ENCODE results near the gene PTGER1.
"Not testable (repeated sequence)": the region's sequence is repeated elsewhere in the genome, so short reads cannot be mapped to it uniquely, and the experiment has no call there.

The PTGER1 gene

GRCh38 chr19:14475251-14476073 is at the start of gene PTGER1:
PTGER1 (minus strand) TSS chr19:14475354; CDS start chr19:14474320, 1,034 bp downstream.
- no peak for DNase-seq

- no peak for DNase-seq
These were observed 45.4 kb upstream of the PTGER1 start for GRCh38 chr19:14520543-14520942.

GRCh38 chr19:14519860-14520407 is 44.8 kb upstream of the PTGER1 start:
- no peak for DNase-seq

- DNase-seq, result no peak
These were observed 44.2 kb upstream of the PTGER1 start for GRCh38 chr19:14519245-14519859.

GRCh38 chr19:14517840-14518505 is 42.8 kb upstream of the PTGER1 start, which contains the start of gene DNAJB1:
DNAJB1 (minus strand) TSS chr19:14518397; CDS start chr19:14518349, 48 bp downstream.
- peak; percentile 35 for DNase-seq

GRCh38 chr19:14517446-14517839 is 42.3 kb upstream of the PTGER1 start:
- no peak for DNase-seq

- no peak for DNase-seq
These were observed 41.7 kb upstream of the PTGER1 start for GRCh38 chr19:14516746-14517438.

- no peak for DNase-seq
These were observed 40.9 kb upstream of the PTGER1 start for GRCh38 chr19:14516048-14516534.

GRCh38 chr19:14515501-14516047 is 40.4 kb upstream of the PTGER1 start:
- no peak for DNase-seq

- no peak for DNase-seq
These were observed 39.2 kb upstream of the PTGER1 start for GRCh38 chr19:14514215-14514863.

- no peak for DNase-seq
These were observed 37.3 kb upstream of the PTGER1 start for GRCh38 chr19:14512406-14512961.

GRCh38 chr19:14511229-14511593 is 36.1 kb upstream of the PTGER1 start:
- DNase-seq, result no peak

- no peak for DNase-seq
These were observed 35.4 kb upstream of the PTGER1 start for GRCh38 chr19:14510311-14511228.

GRCh38 chr19:14507704-14508542 is 32.8 kb upstream of the PTGER1 start:
- no peak for DNase-seq

- DNase-seq, result no peak
These were observed 30.5 kb upstream of the PTGER1 start for GRCh38 chr19:14505488-14506239.

- DNase-seq, result not testable (repeated sequence)
These were observed 29.4 kb upstream of the PTGER1 start for GRCh38 chr19:14504575-14504974.

GRCh38 chr19:14503285-14503684 is 28.1 kb upstream of the PTGER1 start:
- no peak for DNase-seq

- no peak for DNase-seq
These were observed 27.4 kb upstream of the PTGER1 start for GRCh38 chr19:14502334-14503092.

Data from NCI-H1092 (cell line).